RWPE2 (cell line): Measurements from ENCODE around the gene SFMBT2.

ENCODE experiments used
- ATAC-seq: fragments of 200-7000 bp; cut with Tn5 transposase; 3 replicates; pipeline ENCODE4 v1.9.1; 2021; ENCODE audit warnings: low read depth
- DNase-seq: peaks from one replicate; pipeline ENCODE4 v3.0.0-alpha.2; 2020; ENCODE audit warnings: low spot score
- H3K27ac ChIP-seq: fragments of 450-650 bp; 2 replicates; pipeline ENCODE4 v1.5.1; 2017; ENCODE audit warnings: mild to moderate bottlenecking; ENCODE audit not compliant: poor library complexity, severe bottlenecking
- H3K27me3 ChIP-seq: fragments of 250-450 bp; sonication (Bioruptor Pico); 2 replicates; pipeline ENCODE4 v1.5.1; 2021; ENCODE audit warnings: mild to moderate bottlenecking, moderate library complexity; ENCODE audit not compliant: insufficient read depth, poor library complexity, severe bottlenecking
- H3K36me3 ChIP-seq: fragments of 250-450 bp; sonication (Bioruptor Pico); 2 replicates; pipeline ENCODE4 v1.5.1; 2020; ENCODE audit warnings: low read depth, mild to moderate bottlenecking, moderate library complexity
- H3K4me1 ChIP-seq: fragments of 250-450 bp; sonication (Bioruptor Pico); 2 replicates; pipeline ENCODE4 v1.5.1; 2021; ENCODE audit warnings: mild to moderate bottlenecking, moderate library complexity; ENCODE audit not compliant: insufficient read depth, poor library complexity, severe bottlenecking
- H3K4me3 ChIP-seq: fragments of 250-450 bp; sonication (Bioruptor Pico); 2 replicates; pipeline ENCODE4 v1.5.1; 2021; ENCODE audit warnings: mild to moderate bottlenecking, moderate library complexity; ENCODE audit not compliant: severe bottlenecking
- H3K9me3 ChIP-seq: fragments of 250-450 bp; sonication (Bioruptor Pico); 2 replicates; pipeline ENCODE4 v1.5.1; 2021; ENCODE audit warnings: mild to moderate bottlenecking, moderate library complexity; ENCODE audit not compliant: severe bottlenecking
- CTCF ChIP-seq: fragments of 450-650 bp; IDR thresholded peaks from one replicate; pipeline ENCODE4 v1.5.1; 2017; ENCODE audit warnings: mild to moderate bottlenecking, moderate library complexity; ENCODE audit not compliant: poor library complexity, severe bottlenecking

SFMBT2 gene

GRCh38 chr10:7152341-7152740, 258.5 kb downstream of the SFMBT2 start:
- Histone ChIP-seq H3K27me3 (no peaks in the 10 kb centered on the region), H3K36me3 (no peaks in the 10 kb centered on the region), H3K9me3 (no peaks in the 10 kb centered on the region), H3K27ac (no peak overlapping the region), H3K4me1 (peaks cover 7% of the 10 kb centered on the region), H3K4me3 (no peak overlapping the region)
- ATAC-seq (no peak), DNase-seq (no peak)
- TF ChIP-seq CTCF = no peak

- Histone ChIP-seq H3K4me1 (peaks cover 7% of the 10 kb centered on the region), H3K27ac (no peak overlapping the region), H3K36me3 (no peaks in the 10 kb centered on the region), H3K4me3 (no peak overlapping the region), H3K27me3 (no peaks in the 10 kb centered on the region), H3K9me3 (no peaks in the 10 kb centered on the region)
- ATAC-seq (no peak), DNase-seq (no peak)
- no peak for TF ChIP-seq CTCF
Observed at GRCh38 chr10:7151538-7151937, 259.3 kb downstream of the SFMBT2 start.

GRCh38 chr10:7150349-7150748, 260.5 kb downstream of the SFMBT2 start:
- H3K27me3 ChIP-seq = no peaks in the 10 kb centered on the region
- H3K9me3 ChIP-seq = no peaks in the 10 kb centered on the region
- TF ChIP-seq CTCF = no peak
- no peak overlapping the region for H3K27ac ChIP-seq
- no peak overlapping the region for H3K4me3 ChIP-seq
- ATAC-seq = no peak
- DNase-seq = no peak
- no peaks in the 10 kb centered on the region for H3K36me3 ChIP-seq
- H3K4me1 ChIP-seq = peaks cover 7% of the 10 kb centered on the region

- Histone ChIP-seq H3K27ac (no peak overlapping the region), H3K9me3 (no peaks in the 10 kb centered on the region), H3K4me1 (no peaks in the 10 kb centered on the region), H3K4me3 (no peak overlapping the region), H3K27me3 (peaks cover 6% of the 10 kb centered on the region), H3K36me3 (no peaks in the 10 kb centered on the region)
- no peak for TF ChIP-seq CTCF
- ATAC-seq = no peak
- no peak for DNase-seq
Observed at GRCh38 chr10:7146189-7146588, 264.6 kb downstream of the SFMBT2 start.

- peaks cover 7% of the 10 kb centered on the region for H3K27me3 ChIP-seq
- DNase-seq (no peak), ATAC-seq (no peak)
- no peaks in the 10 kb centered on the region for H3K9me3 ChIP-seq
- H3K4me1 ChIP-seq = no peaks in the 10 kb centered on the region
- no peaks in the 10 kb centered on the region for H3K36me3 ChIP-seq
- no peak for TF ChIP-seq CTCF
- H3K27ac ChIP-seq = no peak overlapping the region
- no peak overlapping the region for H3K4me3 ChIP-seq
Observed at GRCh38 chr10:7136016-7136415, 274.8 kb downstream of the SFMBT2 start.
